Transverse colon (tissue), 4 donors: ENCODE data around the gene ZNF618. TPM values are rescaled to one million over a fixed set of nuclear protein-coding genes. Genes with fewer than 3 reads are reported as not detected.

Experiments used
- DNase-seq: peaks from one replicate; pipeline ENCODE4 v3.0.0-alpha.2; 2019
- H3K27ac ChIP-seq, 4 donors: fragments of 200-600 bp; sonication (generic); 2 replicates each; pipeline ENCODE4 v1.5.1; 2016 to 2018; ENCODE audit warnings: inconsistent platforms in 4 of 4
- H3K27me3 ChIP-seq: fragments of 200-600 bp; sonication (generic); 2 replicates; pipeline ENCODE4 v1.5.1; 2017; ENCODE audit warnings: inconsistent platforms
- H3K36me3 ChIP-seq, 4 donors: fragments of 200-600 bp; sonication (generic); 2 replicates each; pipeline ENCODE4 v1.5.1; 2017 to 2019; ENCODE audit warnings: inconsistent platforms in 4 of 4
- H3K4me1 ChIP-seq, 4 donors: fragments of 200-600 bp; sonication (generic); 2 replicates each; pipeline ENCODE4 v1.5.1; 2017 to 2020; ENCODE audit warnings: inconsistent platforms in 4 of 4
- H3K4me3 ChIP-seq, 4 donors: fragments of 200-600 bp; sonication (generic); 1 replicate in 1 of 4; 2 replicates in 3 of 4; pipeline versions ENCODE4 v1.5.1 to v1.6.1; 2017 to 2019; ENCODE audit warnings: inconsistent platforms in 4 of 4
- H3K9me3 ChIP-seq, 2 donors: fragments of 200-600 bp; sonication (generic); 2 replicates each; pipeline ENCODE4 v1.5.1; 2017 to 2019; ENCODE audit warnings: inconsistent platforms in 2 of 2
- EP300 ChIP-seq: sonication (generic); formaldehyde crosslinking; IDR thresholded peaks from one replicate; pipeline ENCODE4 v1.6.1; 2017; ENCODE audit warnings: antibody characterized with exemption, low read depth
- POLR2A ChIP-seq: fragments of 450-650 bp; IDR thresholded peaks from one replicate; pipeline ENCODE4 v1.6.1; 2016; ENCODE audit warnings: antibody characterized with exemption, mild to moderate bottlenecking, moderate library complexity
- POLR2AphosphoS5 ChIP-seq, 3 donors: sonication (generic); formaldehyde crosslinking; IDR thresholded peaks; one replicate each; pipeline ENCODE4 v1.6.1; 2016; ENCODE audit warnings: antibody characterized with exemption in 3 of 3
- WGBS, 2 donors: methylation state at CpG; one replicate each; pipeline ENCODE4 v1.1.5; 2018; ENCODE audit warnings: low coverage in 1 of 2; 5-methylcytosine and 5-hydroxymethylcytosine counted together
- in situ Hi-C, 4 donors: fragments of 200-750 bp; cut with MboI; loops; one replicate each; pipeline versions ENCODE4 v1.15.0 to v1.15.1; 2017; ENCODE audit warnings: low sequenced_read_pairs in 3 of 4, low pct_ligation_motif_present in 1 of 4, low pct_unique_long_range_greater_than_20kb in 1 of 4
- intact Hi-C: fragments of 100-400 bp; cut with DNase I; formaldehyde crosslinking; loops from one replicate; pipeline ENCODE4 v1.15.1; 2023; ENCODE audit warnings: low total_unique reads
- total RNA-seq, 4 donors: library from RNA; depleted of rRNA; stranded (reverse); fragments of >200 nt; gene quantifications; one replicate each; pipeline ENCODE4 v1.1.0, GENCODE V29; 2016
- TF ChIP-seq, protein P1 (sequence below), 5 experiments: fragments of 200-600 bp in 3 of 5; fragments of 450-650 bp in 2 of 5; sonication (generic) in 3 of 5; IDR thresholded peaks; 1 replicate in 2 of 5; 2 replicates in 3 of 5; pipeline ENCODE4 v1.5.1; 2016 to 2017; ENCODE audit warnings: antibody characterized with exemption in 5 of 5, inconsistent platforms in 3 of 5, mild to moderate bottlenecking in 2 of 5, moderate library complexity in 1 of 5

ZNF618 gene
- total RNA-seq, 4 donors from 2014 or later: 2.2 to 8.6 (median 4.0) TPM

DNA sequence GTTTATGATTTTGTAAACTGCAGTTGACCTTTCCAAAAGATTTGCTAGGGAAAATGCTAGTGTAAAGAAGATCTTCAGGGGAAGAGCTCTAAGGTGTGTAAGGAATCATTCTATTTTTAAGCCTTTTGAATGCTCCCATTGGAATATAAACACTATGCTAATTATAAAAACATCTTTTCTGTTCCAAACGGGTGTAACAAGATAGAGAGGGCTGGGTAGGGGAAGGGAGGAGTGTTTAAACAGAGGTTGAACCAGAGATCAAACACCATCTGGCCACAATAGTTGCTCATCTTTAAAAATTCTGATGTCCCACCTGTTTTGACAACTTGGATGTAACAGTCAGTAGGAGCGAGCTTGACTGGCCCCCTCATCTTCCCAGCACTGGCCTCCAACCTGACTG, 38.4 kb downstream of the ZNF618 start:
- Histone ChIP-seq H3K4me1 (peaks cover 0 to 16% (median 8%) of the 10 kb centered on the region in 4 donors), H3K9me3 (no peaks in the 10 kb centered on the region), H3K27me3 (no peaks in the 10 kb centered on the region), H3K4me3 (no peak overlapping the region), H3K27ac (no peak overlapping the region), H3K36me3 (no peaks in the 10 kb centered on the region)
- DNase-seq: no peak
- TF ChIP-seq POLR2A (no peak), EP300 (no peak), POLR2AphosphoS5 (IDR thresholded peaks at IDR 0.05) (no peak)
- TF ChIP-seq, protein P1, sequence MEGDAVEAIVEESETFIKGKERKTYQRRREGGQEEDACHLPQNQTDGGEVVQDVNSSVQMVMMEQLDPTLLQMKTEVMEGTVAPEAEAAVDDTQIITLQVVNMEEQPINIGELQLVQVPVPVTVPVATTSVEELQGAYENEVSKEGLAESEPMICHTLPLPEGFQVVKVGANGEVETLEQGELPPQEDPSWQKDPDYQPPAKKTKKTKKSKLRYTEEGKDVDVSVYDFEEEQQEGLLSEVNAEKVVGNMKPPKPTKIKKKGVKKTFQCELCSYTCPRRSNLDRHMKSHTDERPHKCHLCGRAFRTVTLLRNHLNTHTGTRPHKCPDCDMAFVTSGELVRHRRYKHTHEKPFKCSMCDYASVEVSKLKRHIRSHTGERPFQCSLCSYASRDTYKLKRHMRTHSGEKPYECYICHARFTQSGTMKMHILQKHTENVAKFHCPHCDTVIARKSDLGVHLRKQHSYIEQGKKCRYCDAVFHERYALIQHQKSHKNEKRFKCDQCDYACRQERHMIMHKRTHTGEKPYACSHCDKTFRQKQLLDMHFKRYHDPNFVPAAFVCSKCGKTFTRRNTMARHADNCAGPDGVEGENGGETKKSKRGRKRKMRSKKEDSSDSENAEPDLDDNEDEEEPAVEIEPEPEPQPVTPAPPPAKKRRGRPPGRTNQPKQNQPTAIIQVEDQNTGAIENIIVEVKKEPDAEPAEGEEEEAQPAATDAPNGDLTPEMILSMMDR (IDR thresholded peaks at IDR 0.05): no peak
- intact Hi-C loops: no loop called here
- in situ Hi-C loops: no loop called here
- WGBS, 2 donors: 27 to 48% methylated on average over 1 to 2 of the region's 2 CpGs

DNA sequence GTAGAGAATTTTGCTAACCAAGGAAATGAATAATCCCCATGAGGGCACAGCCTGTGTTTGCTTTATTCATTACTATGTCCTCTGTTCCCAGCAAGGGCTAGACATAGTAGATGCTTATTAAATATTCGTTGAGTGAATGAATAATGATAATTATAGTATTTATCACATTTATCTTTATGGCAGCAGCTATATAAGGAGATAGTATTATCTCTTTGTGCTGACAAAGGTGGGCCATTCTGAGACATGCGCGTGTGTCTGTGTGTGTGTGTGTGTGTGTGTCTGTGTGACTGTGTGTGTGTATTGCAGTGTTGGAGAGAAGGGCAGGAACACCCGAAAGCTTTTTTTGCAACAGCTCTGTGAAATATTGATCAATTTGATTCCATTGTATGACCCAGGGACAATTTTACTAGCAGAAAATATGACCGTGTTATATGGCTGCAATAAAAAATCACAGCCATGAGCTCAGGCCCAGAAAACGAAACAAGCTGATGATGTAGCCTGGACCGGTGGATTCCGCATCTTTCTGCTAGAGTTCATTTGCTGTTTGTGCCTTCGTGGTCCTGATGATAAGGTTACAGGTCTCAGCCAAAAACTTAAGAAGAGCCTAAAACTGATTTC, 39.8 kb downstream of the ZNF618 start:
- Histone ChIP-seq H3K4me3 (no peak overlapping the region), H3K9me3 (no peaks in the 10 kb centered on the region), H3K27ac (no peak overlapping the region), H3K27me3 (no peaks in the 10 kb centered on the region), H3K4me1 (peaks cover 0 to 16% (median 8%) of the 10 kb centered on the region in 4 donors), H3K36me3 (no peaks in the 10 kb centered on the region)
- no peak for TF ChIP-seq EP300
- TF ChIP-seq, protein P1 (IDR thresholded peaks at IDR 0.05): no peak
- TF ChIP-seq POLR2AphosphoS5 (IDR thresholded peaks at IDR 0.05): no peak
- TF ChIP-seq POLR2A: no peak
- intact Hi-C loops: no loop called here
- DNase-seq: no peak
- 47 to 57% methylated on average over 5 to 9 of the region's 9 CpGs for WGBS, 2 donors
- in situ Hi-C loops: no loop called here

DNA sequence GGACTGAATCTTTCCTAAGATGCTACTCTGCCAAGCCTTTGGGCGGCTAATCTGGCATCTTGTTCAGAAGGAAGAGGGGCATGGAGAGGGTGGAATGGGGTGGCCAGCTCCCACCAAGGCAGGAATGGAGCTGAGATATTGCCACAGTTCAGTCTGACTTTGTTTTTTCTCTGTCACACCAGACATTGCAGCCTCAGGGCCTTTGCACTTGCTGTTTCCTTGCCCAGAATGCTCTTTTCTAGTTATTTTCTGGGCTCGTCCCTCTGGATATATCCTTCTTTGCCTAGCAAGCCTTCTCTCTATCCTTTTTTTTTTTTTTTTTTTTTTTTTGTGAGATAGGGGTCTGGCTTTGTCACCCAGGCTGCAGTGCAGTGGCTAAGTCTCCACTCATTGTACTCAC, 40.8 kb downstream of the ZNF618 start:
- no peaks in the 10 kb centered on the region for H3K27me3 ChIP-seq
- WGBS, 2 donors: 67 to 86% methylated on average over 1 to 2 of the region's 2 CpGs
- no peaks in the 10 kb centered on the region for H3K9me3 ChIP-seq
- no peaks in the 10 kb centered on the region for H3K36me3 ChIP-seq
- H3K27ac ChIP-seq: no peak overlapping the region
- H3K4me3 ChIP-seq: no peak overlapping the region
- TF ChIP-seq EP300 (no peak), POLR2AphosphoS5 (IDR thresholded peaks at IDR 0.05) (no peak), POLR2A (no peak)
- TF ChIP-seq, protein P1 (IDR thresholded peaks at IDR 0.05): no peak
- no peak for DNase-seq
- H3K4me1 ChIP-seq: peaks cover 0 to 16% (median 8%) of the 10 kb centered on the region in 4 donors
- intact Hi-C loops: no loop called here
- in situ Hi-C loops: no loop called here

DNA sequence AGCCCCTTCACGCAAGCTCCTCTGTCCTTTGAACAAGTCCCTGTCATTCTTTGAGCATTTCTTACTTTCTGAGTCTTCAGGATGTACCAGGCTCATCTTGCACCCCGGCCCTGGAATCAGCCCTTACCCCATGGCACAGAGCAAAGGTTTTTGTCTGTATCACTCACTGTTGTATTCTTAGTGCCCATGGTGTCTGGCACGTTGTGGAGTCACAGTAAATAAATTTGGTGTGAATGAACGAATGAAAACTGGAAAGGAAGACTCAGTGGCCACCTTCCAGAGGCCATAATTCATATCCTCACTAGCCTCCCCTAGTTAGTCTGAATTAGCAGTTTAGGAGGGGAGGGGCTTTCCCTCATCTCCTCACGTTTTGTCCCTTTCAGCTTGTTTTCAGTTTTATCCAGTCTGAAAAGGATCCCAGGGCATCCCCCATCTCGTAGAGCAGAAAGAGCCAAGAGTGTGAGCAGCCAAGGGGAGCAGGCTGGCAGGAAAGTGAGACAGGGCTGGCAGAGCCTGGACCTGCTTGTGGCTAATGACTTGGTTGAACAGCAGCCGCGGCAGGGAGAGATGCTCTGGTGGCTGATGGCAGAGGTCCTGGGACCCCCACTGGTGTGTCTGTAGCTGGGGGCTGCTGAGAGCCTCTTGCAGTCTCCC, 42.7 kb downstream of the ZNF618 start:
- Histone ChIP-seq H3K9me3 (peaks cover 0 to 9% of the 10 kb centered on the region in 2 donors), H3K36me3 (no peaks in the 10 kb centered on the region), H3K4me3 (no peak overlapping the region), H3K27ac (no peak overlapping the region), H3K27me3 (no peaks in the 10 kb centered on the region), H3K4me1 (peaks cover 0 to 4% (median 4%) of the 10 kb centered on the region in 4 donors)
- in situ Hi-C loops (no loop called here), intact Hi-C loops (no loop called here)
- WGBS, 2 donors: 62 to 74% methylated on average over 4 to 8 of the region's 8 CpGs
- no peak for DNase-seq
- TF ChIP-seq POLR2A (no peak), EP300 (no peak), POLR2AphosphoS5 (IDR thresholded peaks at IDR 0.05) (no peak)
- TF ChIP-seq, protein P1 (IDR thresholded peaks at IDR 0.05): no peak
